OCI-LY3 (cell line): ENCODE measurements around the gene CLPSL2.

Experiments
- CTCF ChIP-seq: fragments of 200-600, 300-600 bp; sonication (generic); IDR thresholded peaks from 2 replicates; pipeline ENCODE4 v1.5.1; 2014; ENCODE audit warnings: antibody characterized with exemption, low read length, low read depth
- EZH2phosphoT487 ChIP-seq: fragments of 200-600 bp; shearing (Covaris generic); IDR thresholded peaks from 2 replicates; pipeline ENCODE4 v1.6.1; 2018; ENCODE audit warnings: antibody characterized with exemption, mixed run types, low read depth

- TF ChIP-seq EZH2phosphoT487 (no peak), CTCF (no peak)
These were observed 12.1 kb downstream of the CLPSL2 start for GRCh38 chr6:35788423-35788982.
